HG03097 (cell line): Measurements from ENCODE around the gene CEP20.
"Not testable (repeated sequence)": the region's sequence is repeated elsewhere in the genome, so short reads cannot be mapped to it uniquely, and the experiment has no call there.

ENCODE experiments used
- ATAC-seq: cut with Tn5 transposase; IDR thresholded peaks from one replicate; pipeline ENCODE4 v1.9.1; 2021; ENCODE audit not compliant: unreplicated experiment, low FRiP score

Gene CEP20

DNA sequence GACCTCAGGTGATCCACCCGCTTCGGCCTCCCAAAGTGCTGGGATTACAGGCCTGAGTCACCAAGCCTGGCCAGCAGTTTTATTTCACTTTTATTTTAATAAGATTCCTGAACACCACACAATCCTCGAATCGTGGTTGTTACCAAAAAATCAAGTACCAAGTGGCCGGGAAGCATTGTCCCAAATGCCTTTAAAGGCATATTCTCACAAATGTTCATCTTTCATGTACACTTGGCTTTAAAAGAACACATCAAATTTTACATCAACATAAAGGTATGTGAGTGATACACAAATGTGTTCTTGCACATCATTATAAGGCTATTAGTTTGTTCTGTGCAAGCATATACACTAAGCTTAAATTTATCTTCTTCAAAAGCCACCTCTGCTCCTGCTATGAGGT is 23.5 kb downstream of the CEP20 start:
- ATAC-seq = no peak

DNA sequence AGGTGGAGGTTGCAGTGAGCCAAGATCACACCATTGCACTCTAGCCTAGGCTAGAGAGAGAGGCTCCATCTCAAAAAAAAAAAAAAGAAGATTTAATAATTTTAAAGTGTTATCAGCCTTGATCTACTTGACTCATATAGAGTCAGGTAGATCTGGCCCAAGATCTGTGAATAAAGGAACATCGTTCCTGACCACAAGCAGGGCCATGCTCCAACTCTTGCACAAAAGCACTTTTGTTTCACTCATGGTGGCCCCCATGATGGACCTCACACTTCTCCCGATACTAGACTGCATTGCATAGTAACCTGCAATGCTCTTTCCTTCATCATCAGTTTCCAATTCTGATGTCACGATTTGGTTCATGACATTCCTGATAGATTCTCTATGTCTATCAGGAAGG is 26.4 kb downstream of the CEP20 start:
- ATAC-seq = no peak

DNA sequence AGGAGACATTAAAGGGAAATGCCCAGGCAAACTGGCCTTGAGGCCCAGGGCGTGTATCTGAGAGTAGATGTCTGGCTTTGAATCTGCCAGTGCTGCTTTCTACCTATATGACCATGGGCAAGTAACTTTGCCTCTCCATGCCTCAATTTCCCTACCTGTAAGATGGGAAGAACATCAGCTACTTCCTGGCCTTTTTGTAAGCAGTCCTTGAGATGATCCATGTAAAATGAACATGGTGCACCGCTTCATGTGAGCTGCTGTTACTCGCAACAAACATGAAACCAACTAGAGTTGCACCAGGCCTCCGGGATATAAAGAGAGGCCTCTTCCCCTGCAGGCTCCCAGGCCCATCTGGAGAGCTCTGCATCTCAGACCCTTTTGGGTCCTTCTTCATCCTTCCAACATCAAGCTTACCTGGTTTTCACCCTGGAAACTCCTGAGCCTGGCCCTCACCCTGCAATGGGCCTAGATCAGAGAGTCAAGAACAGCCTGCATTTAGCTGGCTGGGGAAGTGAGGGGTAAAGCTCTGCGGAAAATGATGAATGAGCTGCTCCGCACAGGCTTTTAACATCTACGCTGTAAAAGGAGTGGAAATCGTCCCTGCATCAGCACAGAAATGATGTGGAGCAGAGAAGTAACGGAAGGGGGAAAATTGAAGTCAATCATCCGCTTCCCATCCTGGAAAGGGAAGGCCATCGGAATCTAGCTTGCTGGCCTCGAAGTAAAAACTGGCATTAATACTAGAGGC is 29.3 kb downstream of the CEP20 start:
- no peak for ATAC-seq

DNA sequence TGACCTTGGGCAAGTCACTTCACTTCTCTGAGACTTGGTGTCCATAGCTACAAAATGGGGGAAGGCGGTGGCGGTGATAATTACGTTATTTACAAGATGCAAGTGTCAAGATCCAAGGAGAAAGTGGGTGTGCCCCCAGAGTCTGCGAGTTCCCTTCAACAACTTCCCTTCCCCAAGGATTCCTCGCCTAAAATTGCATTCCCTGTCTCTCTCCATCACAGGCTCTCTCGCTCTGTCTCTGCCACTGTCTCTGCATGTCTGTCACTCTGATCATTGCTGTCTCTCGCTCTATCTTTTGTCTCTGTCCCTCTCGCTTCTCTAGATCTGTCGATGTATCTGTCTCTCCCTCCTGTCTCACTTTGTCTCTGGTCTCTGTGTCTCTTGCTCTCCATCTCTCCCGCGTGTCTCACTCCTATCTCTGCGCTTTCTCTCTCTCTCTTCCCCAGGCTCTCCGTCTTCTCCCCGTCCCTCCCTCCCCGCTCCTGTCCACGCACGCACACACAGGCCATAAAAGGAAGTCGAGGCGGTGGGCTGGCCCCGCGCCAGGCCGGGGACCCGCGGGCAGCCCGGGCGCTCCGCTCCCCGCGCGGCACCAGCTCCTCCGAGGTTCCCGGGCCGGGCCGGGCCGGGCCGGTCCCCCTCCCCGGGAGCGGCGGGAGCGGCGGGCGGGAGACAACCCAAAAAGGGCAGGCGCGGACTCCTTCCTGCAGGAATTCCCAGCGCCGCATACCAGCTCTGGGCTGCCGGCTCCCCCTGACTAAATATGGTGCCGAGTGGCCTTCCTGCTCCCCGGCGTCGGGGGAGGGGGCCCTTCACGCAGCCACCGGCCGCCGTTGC is 30.5 kb downstream of the CEP20 start:
- ATAC-seq = no peak

DNA sequence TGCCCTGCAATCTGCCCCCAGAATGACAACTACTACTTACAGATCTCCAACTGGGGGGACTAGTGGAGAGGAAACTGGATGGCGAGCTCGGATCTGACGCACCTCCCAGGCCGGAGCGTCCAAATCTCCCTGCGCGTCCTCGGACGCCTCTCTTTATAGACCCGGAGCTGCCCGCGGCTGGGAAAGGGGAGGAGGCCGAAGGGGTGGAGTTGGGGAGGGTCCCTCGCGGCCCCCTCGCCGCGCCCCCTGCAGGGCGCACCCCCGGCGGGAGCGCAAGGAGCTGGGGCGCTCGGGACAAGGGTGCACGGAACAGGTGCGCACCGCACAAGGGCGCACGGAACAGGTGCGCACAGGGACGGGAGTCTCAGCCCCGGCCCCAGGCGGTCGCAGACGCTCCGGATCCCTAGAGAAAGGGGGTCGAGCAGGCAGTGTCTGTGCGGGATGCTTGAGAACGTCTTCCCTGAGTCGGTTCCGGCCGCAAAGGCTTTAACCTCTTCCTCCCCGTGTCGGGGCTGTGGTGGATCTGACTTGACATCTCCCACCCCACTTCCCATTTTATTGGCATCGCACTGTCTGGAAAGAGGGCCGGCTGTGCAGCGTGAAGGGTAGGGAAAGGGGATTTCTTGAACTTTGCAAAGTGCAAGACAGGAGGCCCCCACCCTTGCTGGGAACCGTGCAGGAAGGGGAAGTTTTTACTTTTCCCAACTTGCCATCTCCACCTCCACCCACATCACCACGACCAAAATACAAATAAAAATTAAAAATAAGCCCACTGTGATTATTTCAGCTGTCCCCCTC is 31.3 kb downstream of the CEP20 start, which contains the start of gene MYH11:
Gene MYH11 (minus strand): TSS at position 128 of the 798 bp plus-strand sequence. CDS start 18,776 bp downstream, outside the sequence.
- no peak for ATAC-seq

GRCh38 chr16:15856182-15856581 is 32.2 kb downstream of the CEP20 start:
- ATAC-seq = no peak

GRCh38 chr16:15855704-15856003 is 32.7 kb downstream of the CEP20 start:
- no peak for ATAC-seq

GRCh38 chr16:15854906-15855703 is 33.3 kb downstream of the CEP20 start:
- no peak for ATAC-seq

- no peak for ATAC-seq
Observed at GRCh38 chr16:15854061-15854460, 34.3 kb downstream of the CEP20 start.

- ATAC-seq = no peak
Observed at GRCh38 chr16:15853021-15853420, 35.4 kb downstream of the CEP20 start.

DNA sequence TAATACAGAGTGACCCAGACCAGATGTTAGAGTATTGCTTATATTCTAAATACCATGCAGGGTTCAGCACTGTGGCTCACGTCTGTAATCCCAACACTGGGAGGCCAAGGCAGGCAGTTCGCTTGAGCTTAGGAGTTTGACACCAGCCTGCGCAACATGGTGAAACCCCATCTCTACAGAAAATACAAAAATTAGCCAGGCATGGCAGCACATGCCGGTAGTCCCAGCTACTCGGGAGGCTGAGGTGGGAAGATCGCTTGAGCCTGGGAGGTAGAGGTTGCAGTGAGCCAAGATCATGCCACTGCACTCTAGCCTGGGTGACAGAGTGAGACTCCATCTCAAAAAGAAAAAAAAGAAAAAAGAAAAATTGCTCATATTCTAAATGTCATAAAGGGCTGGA is 37.8 kb downstream of the CEP20 start:
- ATAC-seq = not testable (repeated sequence)

DNA sequence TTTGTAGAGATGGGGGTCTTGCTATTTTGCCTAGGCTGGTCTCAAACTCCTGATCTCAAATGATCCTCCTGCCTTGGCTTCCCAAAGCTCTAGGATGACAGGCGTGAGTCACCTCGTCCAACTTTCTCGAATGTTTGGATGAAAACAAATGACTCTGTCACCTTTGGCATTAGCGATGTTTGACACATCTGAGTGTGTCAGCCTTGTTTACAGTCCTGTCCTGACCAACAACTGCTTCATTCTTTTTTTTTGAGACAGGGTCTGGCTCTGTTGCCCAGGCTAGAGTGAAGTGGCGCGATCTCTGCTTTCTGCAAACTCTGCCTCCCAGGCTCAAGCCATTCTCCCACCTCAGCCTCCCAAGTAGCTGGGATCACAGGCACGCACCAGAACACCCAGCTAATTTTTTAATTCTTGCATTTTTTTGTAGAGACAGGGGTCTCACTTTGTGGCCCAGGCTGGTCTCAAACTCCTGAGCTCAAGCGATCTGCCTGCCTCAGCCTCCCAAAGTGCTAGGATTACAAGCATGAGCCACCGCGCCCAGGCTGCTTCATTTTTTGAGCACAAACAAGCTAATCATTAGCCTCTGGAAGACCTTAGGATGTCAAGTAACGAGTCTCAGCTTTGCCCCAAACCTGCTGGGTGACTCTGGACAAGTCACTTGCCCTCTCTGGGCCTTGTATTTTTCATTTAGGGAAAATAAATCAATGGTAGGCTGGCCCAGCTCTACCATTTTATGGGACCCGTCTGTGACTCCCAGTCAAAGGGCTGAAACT is 39.0 kb downstream of the CEP20 start:
- ATAC-seq = no peak

DNA sequence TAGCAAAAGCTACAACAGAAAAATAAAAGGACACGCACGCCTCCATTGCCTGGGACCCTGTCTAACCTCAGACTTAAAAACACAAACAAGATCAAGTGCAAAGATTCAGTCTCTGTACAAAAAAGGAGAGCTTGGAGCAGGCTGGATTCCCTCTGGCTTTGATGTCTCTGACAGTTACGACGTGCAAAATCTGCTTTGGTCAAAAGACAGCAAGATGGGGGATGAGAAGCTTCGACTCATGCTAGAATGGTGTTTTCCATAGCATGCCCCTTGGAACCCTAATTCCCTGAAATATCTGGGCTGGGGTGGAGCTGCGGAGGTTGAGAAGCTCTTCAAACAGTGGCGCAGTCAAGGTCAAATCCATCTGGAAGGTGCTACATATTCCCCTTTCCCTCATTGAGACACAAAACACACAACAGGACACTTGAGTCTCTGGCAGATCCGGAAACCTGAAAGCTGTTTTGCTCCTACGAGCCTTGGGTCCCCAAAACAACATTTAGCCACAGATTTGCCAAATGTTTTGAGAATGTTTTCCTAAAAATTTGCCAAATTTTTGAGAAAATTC is 40.7 kb downstream of the CEP20 start:
- ATAC-seq = no peak

DNA sequence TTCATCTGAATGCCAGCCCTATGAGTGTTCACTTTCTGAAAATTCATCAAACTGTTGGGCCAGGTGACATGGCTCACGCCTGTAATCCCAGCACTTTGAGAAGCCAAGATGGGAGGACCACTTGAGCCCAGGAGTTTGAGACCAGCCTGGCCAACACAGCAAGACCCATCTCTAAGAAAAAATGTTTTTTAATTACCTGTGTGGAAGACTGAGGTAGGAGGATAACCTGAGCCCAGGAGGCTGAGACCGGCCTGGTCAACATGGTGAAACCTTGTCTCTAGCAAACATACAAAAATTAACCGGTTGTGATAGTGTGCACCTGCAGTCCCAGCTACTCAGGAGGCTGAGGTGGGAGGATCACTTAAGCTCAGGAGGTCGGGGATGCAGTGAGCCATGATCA is 41.9 kb downstream of the CEP20 start:
- ATAC-seq = no peak

GRCh38 chr16:15843635-15844279 is 44.6 kb downstream of the CEP20 start:
- no peak for ATAC-seq

- ATAC-seq = not testable (repeated sequence)
Observed at GRCh38 chr16:15839204-15839603, 49.2 kb downstream of the CEP20 start.

GRCh38 chr16:15837761-15838160 is 50.6 kb downstream of the CEP20 start:
- no peak for ATAC-seq

DNA sequence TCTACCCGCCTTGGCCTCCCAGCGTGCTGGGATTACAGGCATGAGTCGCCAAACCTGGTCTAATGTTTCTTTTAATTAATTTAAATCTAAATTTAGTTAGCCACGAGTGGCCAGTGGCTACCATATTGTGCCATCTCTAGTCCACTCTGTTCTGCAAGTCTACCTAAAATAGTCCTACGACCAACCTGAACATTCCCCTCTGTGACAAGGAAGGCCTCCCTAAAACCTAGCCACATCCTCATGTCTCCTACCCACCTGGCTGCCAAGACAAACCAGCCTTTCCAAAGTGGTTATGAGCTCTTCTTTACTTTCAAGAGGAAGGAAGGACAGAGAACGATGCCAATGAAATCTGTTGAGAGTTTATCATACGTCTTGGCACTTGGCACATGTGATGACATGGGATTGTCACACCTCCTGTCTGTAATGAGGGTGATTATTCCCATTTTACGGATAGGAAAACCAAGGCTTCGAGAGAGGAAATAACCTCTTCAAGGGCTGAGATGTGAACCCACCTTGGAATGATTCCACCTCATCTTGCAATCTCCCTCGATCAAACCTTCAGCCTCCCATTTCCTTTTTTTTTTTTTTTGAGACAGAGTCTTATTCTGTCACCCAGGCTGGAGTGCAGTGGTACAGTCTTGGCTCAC is 51.3 kb downstream of the CEP20 start:
- ATAC-seq = no peak
